NCI-H1048 (cell line): Measurements from ENCODE around the gene LAMB4.

Experiments
- DNase-seq: peaks from one replicate; lab custom pipeline; 2025; lab: John Stamatoyannopoulos, UW

Gene LAMB4

GRCh38 chr7:108143658-108144420 is 13.7 kb upstream of the LAMB4 start:
- DNase-seq = no peak

- peak; percentile 42 for DNase-seq
Measured at GRCh38 chr7:108142675-108143259, 12.6 kb upstream of the LAMB4 start.

GRCh38 chr7:108142180-108142579 is 12.0 kb upstream of the LAMB4 start:
- DNase-seq = no peak

GRCh38 chr7:108140671-108141070 is 10.5 kb upstream of the LAMB4 start:
- DNase-seq = no peak

GRCh38 chr7:108138911-108139310 is 8.8 kb upstream of the LAMB4 start:
- DNase-seq = no peak

GRCh38 chr7:108137993-108138392 is 7.8 kb upstream of the LAMB4 start:
- no peak for DNase-seq

- DNase-seq = no peak
Measured at GRCh38 chr7:108137040-108137439, 6.9 kb upstream of the LAMB4 start.

- no peak for DNase-seq
Measured at GRCh38 chr7:108136191-108136688, 6.1 kb upstream of the LAMB4 start.

- DNase-seq = no peak
Measured at GRCh38 chr7:108135446-108136190, 5.5 kb upstream of the LAMB4 start.

GRCh38 chr7:108134486-108134885 is 4.3 kb upstream of the LAMB4 start:
- DNase-seq = no peak

- no peak for DNase-seq
Measured at GRCh38 chr7:108132551-108133265, 2.5 kb upstream of the LAMB4 start.

- no peak for DNase-seq
Measured at GRCh38 chr7:108129018-108129965, 869 bp downstream of the LAMB4 start.

GRCh38 chr7:108128514-108128913 is 1.6 kb downstream of the LAMB4 start:
- no peak for DNase-seq

- no peak for DNase-seq
Measured at GRCh38 chr7:108127461-108127860, 2.7 kb downstream of the LAMB4 start.

- DNase-seq = no peak
Measured at GRCh38 chr7:108124820-108125219, 5.3 kb downstream of the LAMB4 start.

GRCh38 chr7:108122181-108122580 is 8.0 kb downstream of the LAMB4 start:
- DNase-seq = no peak

- no peak for DNase-seq
Measured at GRCh38 chr7:108120933-108121332, 9.2 kb downstream of the LAMB4 start.

- no peak for DNase-seq
Measured at GRCh38 chr7:108120196-108120595, 10.0 kb downstream of the LAMB4 start.

GRCh38 chr7:108118959-108119358 is 11.2 kb downstream of the LAMB4 start:
- DNase-seq = no peak

- no peak for DNase-seq
Measured at GRCh38 chr7:108114117-108114841, 15.9 kb downstream of the LAMB4 start.
